OCI-LY3 (cell line): ENCODE measurements around the gene MATN1.

Source experiments
- CTCF ChIP-seq: fragments of 200-600, 300-600 bp; sonication (generic); IDR thresholded peaks from 2 replicates; pipeline ENCODE4 v1.5.1; 2014; ENCODE audit warnings: antibody characterized with exemption, low read length, low read depth
- EZH2phosphoT487 ChIP-seq: fragments of 200-600 bp; shearing (Covaris generic); IDR thresholded peaks from 2 replicates; pipeline ENCODE4 v1.6.1; 2018; ENCODE audit warnings: antibody characterized with exemption, mixed run types, low read depth

GRCh38 chr1:30738040-30738714 is 14.8 kb upstream of the MATN1 start:
- TF ChIP-seq CTCF = no peak
- no peak for TF ChIP-seq EZH2phosphoT487
